SK-N-SH (cell line): ENCODE measurements around the gene MLYCD.

Experiments
- CHD2 ChIP-seq: fragments of 150-350 bp; IDR thresholded peaks from 2 replicates; pipeline ENCODE4 v1.6.1; 2018; ENCODE audit warnings: low read length; ENCODE audit not compliant: partially characterized antibody
- EP300 ChIP-seq, 2 experiments: IDR thresholded peaks; 2 replicates each; pipeline versions ENCODE4 v1.4.0 to v1.6.1; 2012; ENCODE audit warnings: borderline replicate concordance in 1 of 2, low read depth in 1 of 2, low read length in 1 of 2
- EZH2phosphoT487 ChIP-seq: fragments of 200-600 bp; sonication (generic); IDR thresholded peaks from 2 replicates; pipeline ENCODE4 v1.6.1; 2017; ENCODE audit warnings: low read depth, mixed run types, mild to moderate bottlenecking, antibody characterized with exemption, moderate library complexity, borderline replicate concordance
- FOXM1 ChIP-seq: IDR thresholded peaks from 2 replicates; pipeline ENCODE4 v1.4.0; 2012; ENCODE audit warnings: low read depth, mild to moderate bottlenecking
- GATA2 ChIP-seq: sonication (generic); formaldehyde crosslinking; IDR thresholded peaks from 2 replicates; pipeline ENCODE4 v1.5.0; 2020; ENCODE audit warnings: mild to moderate bottlenecking, missing genetic modification reagents
- RAD21 ChIP-seq: IDR thresholded peaks from 2 replicates; pipeline ENCODE4 v1.6.1; 2012; ENCODE audit warnings: mild to moderate bottlenecking, low read length
- REST ChIP-seq: IDR thresholded peaks from 2 replicates; pipeline ENCODE4 v1.6.1; 2012; ENCODE audit warnings: mild to moderate bottlenecking, low read depth, low read length, moderate library complexity
- RFX5 ChIP-seq: IDR thresholded peaks from 2 replicates; pipeline ENCODE4 v1.6.1; 2012; ENCODE audit warnings: mild to moderate bottlenecking, improper control_type of control experiment, low read length
- TCF12 ChIP-seq: IDR thresholded peaks from 2 replicates; pipeline ENCODE4 v1.4.0; 2012
- TEAD4 ChIP-seq: IDR thresholded peaks from 2 replicates; pipeline ENCODE4 v1.4.0; 2012; ENCODE audit warnings: mild to moderate bottlenecking, borderline replicate concordance; ENCODE audit not compliant: insufficient read depth
- YY1 ChIP-seq: IDR thresholded peaks from 2 replicates; pipeline ENCODE4 v1.4.0; 2012; ENCODE audit warnings: low read depth, mild to moderate bottlenecking
- ZBTB33 ChIP-seq: IDR thresholded peaks from 2 replicates; pipeline ENCODE4 v1.4.0; 2012; ENCODE audit warnings: low read depth, borderline replicate concordance
- TF ChIP-seq, protein P1 (sequence below): fragments of 200-600 bp; sonication (generic); IDR thresholded peaks from 2 replicates; pipeline ENCODE4 v1.6.1; 2017; ENCODE audit warnings: antibody characterized with exemption, mild to moderate bottlenecking, moderate library complexity

DNA sequence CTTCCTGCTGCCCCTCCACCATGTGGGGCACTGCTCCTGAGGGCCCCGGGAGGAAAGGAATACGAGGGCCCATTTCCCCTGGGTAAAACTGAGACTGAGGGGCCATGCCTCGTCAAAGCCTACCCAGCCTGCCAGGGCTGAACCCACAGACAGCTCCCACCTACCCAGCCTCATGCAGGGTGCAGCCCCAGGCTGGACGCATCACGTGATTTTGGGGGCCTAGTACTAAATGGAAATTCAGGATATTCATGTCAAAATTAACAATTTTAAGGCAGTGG, 50.7 kb downstream of the MLYCD start:
- TF ChIP-seq, protein P1, sequence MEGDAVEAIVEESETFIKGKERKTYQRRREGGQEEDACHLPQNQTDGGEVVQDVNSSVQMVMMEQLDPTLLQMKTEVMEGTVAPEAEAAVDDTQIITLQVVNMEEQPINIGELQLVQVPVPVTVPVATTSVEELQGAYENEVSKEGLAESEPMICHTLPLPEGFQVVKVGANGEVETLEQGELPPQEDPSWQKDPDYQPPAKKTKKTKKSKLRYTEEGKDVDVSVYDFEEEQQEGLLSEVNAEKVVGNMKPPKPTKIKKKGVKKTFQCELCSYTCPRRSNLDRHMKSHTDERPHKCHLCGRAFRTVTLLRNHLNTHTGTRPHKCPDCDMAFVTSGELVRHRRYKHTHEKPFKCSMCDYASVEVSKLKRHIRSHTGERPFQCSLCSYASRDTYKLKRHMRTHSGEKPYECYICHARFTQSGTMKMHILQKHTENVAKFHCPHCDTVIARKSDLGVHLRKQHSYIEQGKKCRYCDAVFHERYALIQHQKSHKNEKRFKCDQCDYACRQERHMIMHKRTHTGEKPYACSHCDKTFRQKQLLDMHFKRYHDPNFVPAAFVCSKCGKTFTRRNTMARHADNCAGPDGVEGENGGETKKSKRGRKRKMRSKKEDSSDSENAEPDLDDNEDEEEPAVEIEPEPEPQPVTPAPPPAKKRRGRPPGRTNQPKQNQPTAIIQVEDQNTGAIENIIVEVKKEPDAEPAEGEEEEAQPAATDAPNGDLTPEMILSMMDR: no peak
- no peak for TF ChIP-seq CHD2
- no peak for TF ChIP-seq EZH2phosphoT487
- no peak for TF ChIP-seq TCF12
- no peak for TF ChIP-seq REST
- no peak for TF ChIP-seq ZBTB33
- no peak for TF ChIP-seq RAD21
- no peak for TF ChIP-seq FOXM1
- no peak for TF ChIP-seq TEAD4
- TF ChIP-seq EP300 (IDR thresholded peaks at IDR 0.05; ENCODE audit: borderline replicate concordance in 1 of 2, low read depth in 1 of 2, low read length in 1 of 2): no peak
- TF ChIP-seq GATA2 (CRISPR knock-in tag): no peak
- TF ChIP-seq YY1: no peak
- TF ChIP-seq RFX5: no peak
